UCSD-AML1 (cell line): ENCODE data around the gene EXOSC7.

Experiments used
- DNase-seq: peaks from one replicate; lab custom pipeline; 2025; ENCODE audit not compliant: unreplicated experiment; lab: John Stamatoyannopoulos, UW

Gene EXOSC7

DNA sequence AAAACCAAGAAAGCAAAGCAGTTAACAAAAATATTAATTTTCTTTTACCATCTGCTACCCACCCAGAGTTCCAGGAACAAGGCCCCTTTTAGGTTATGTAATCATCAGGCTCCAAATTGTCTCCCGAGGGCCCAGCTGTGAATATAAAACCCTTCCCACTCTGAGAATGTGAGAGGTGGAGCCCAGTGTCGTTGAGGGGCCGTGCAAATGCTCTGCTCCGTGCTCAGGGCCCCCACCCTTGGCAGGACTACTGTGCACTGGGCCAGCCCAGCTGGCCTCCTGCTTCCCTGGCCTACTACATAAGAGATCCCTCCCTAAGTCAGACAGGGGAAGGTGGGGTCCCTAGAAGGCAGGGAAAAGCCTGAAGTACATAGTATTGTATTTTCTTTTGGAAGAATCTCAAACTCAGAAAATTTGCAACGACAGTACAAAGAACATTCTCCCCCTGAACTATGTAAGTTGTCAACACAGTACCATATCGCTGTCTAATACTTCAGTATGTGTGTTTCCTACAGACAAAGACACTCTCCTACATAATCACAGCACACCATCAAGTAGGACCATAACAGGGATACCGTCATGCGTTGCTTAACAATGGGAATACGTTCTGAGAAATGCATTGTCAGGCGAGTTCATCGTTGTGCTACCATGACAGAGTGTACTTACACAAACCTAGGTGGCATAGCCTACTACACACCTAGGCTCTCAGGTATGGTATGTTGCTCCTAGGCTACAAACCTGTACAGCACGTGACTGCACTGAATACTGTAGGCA lies 45.7 kb downstream of the EXOSC7 start:
- no peak for DNase-seq

DNA sequence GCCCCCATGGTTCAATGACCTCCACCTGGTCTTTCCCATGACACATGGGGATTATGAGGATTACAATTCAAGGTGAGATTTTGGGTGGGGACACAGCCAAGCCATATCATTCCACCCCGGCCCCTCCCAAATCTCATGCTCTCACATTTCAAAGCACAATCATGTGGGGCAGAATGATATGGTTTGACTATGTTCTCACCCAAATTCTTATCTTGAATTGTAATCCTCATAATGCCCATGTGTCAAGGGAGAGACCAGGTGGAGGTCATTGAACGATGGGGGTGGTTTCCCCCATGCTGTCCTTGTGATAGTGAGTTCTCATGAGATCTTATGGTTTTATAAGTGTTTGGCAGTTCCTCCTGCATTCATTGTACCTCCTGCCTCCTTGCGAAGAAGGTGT lies 47.6 kb downstream of the EXOSC7 start:
- DNase-seq = no peak

DNA sequence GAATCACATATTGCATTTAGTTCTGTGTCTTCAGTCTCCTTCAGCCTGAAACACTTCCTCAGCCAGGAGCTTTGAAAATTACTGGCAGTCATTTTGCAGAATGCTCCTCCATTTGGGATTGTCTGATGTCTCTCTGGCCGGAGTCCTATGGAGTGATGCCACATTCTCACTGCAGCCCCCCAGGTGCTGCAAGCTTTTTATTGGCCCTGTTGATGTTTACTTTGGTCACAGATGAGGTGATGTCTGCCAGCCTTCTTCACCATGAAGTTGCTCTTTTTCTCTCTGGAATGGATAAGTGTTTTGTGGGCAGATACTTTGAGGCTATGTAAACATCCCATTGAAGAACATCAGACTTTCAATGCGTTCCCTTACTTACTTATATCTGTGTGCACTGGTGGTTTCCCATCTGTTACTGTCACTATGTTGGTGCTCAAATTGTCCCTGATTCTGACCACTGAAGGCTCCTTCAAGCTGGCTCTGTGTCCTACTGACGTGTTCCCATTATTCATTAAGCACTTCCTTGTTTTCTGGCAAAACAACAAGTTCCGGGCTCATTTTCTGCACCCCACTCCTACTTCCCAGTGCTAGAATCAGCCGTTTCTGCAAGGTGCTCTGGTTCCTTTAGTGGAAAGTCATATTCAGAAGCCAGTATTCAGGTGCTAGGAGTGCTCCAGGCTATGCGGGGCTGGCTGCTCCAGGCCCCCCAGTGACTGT lies 48.7 kb downstream of the EXOSC7 start:
- DNase-seq = no peak

DNA sequence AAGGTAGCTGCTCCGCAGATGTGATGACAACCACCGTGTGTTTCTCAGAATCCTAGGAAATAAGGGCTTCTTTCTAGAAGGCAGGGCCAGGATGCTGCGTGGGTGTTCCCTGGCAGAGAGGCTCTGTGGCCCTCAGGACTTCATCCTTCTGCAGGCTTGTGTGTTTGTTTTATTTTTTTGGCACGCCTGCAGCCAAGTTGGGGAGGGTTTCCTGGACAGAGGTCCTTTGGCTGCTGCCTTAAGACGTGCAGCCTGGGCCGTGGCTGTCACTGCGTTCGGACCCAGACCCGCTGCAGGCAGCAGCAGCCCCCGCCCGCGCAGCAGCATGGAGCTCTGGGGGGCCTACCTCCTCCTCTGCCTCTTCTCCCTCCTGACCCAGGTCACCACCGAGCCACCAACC lies 50.0 kb downstream of the EXOSC7 start, which contains the start of gene CLEC3B:
Gene CLEC3B (plus strand): TSS at position 266 of the 400 bp plus-strand sequence. CDS start 60 bp downstream, at position 326.
- DNase-seq = no peak

DNA sequence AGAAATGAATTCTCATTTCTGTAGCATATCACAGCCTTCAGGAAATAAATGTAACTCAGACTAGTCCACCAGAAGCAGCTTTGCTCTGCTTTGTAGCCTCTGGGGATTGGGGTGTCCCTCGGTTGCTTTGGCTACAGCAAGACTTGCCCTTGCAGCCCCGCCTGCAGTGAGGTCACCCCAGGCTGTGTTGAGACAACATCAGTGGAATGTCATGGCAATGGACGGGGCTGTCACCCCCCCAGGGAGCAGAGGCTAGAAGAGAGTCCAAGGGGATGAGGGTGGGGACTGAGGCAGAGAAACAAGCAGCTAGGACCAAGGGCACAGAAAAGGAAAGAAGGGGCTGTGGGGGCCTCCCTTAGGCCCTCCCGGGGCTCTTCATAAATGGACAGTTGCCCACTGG lies 50.9 kb downstream of the EXOSC7 start:
- no peak for DNase-seq

DNA sequence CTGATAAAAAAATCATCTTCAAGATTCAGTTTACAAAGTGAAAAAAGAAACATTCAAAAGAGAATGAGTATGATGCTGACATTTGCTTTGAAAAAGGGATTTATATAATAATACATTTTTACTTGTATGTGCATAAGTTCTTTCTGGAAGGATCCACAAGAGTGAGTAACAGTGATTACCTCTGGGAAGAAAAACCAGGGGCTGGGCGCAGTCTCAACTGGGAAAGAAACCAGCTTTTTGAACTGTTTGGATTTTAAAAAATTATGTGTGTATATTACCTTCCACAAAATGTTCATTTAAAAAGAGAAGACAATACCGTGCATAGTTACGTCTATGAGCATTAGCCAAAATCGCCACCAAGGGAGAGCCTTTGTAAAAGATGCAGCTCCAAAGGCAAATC lies 51.4 kb downstream of the EXOSC7 start:
- DNase-seq = no peak

DNA sequence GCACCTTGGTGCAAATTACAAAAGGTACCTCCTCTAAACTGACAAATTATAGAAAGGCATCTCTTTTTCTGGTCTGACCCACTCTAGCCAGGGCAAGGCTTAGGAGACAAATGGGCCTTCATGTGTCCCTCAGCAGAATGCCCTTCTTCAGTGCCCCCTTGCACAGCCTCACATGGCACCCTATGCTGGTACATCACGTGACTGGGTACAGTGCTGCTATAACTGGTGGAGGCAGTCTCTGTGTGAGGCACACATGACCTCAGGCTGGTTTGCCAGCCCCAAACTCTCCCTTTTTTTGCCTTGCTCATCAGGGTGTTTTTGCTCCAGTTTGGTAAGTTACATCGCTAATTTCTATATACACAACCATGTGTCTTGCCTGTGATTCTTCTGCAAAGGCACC lies 53.2 kb downstream of the EXOSC7 start:
- DNase-seq = no peak

DNA sequence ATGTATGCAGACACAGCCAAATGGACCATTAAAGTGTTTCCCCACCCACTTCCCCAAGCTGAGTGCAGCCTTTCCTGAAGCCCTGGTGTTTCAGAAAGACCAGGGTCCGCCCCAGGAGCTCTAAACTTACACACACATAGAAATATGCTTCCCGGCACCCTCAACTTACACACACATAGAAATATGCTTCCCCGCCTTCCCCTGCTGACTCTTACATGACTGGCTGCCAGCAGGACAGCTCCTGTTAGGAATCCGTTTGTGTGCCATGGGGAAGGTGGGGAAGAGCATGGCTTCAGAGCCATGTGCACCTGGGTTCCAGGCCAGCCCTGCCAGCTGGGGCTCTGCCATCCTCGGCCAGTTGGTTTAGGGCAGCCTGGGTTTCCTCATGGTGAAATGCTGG lies 53.6 kb downstream of the EXOSC7 start:
- no peak for DNase-seq

DNA sequence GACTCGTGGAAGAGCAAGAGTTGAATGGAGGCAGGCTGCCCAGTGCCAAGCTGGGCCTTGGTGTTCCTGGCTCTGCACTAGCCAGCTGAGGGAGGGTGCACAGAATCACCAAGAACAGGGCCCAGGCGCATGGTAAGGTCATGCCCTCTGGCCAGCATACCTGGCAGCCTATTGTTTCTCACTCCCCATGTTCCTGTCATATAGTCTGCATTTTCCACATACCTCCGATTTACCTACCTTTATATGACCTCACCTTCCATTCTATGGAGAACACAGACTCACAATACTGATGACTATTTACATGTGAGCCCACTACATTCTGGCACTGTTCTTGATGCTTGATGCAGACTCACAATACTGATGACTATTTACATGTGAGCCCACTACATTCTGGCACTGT lies 55.5 kb downstream of the EXOSC7 start:
- DNase-seq = no peak

DNA sequence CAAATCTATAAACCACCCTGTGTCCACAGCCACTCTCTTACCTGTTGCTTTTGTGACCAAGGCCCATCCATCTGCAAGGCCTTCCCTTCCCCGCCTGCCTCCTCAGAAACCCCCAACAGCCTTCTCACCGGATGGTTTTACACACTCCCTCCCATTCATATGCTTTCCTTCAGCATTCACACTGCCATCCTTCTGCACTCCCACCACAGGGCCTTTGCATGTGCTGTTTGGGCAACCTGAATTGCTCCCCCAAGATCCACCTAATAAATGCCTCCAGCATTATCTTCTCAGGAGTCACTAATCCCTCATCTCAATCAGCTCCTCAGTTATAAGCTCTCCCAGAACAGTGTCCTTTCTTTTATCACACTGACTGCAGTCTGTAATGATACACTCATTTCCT lies 56.1 kb downstream of the EXOSC7 start:
- DNase-seq = no peak

DNA sequence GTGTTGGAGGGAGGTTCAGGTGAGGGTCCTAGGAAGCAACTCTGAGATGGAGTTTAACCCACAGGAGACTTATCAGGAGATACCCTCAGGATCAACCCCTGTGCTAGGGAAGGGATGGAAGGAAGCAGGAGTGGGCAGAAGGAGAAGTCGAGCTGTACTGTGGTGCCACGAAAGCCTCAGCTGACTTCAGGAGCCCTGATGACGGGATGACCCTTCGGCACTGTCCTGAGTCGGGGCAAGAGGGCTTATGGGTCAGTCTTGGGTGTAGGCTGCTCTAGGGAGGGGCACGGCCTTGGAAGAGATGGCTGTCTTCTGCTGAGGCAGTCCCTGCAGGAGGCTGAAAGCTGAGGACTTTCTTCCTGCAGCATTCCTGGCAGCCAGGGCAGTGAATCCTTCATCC lies 57.7 kb downstream of the EXOSC7 start:
- DNase-seq = no peak

DNA sequence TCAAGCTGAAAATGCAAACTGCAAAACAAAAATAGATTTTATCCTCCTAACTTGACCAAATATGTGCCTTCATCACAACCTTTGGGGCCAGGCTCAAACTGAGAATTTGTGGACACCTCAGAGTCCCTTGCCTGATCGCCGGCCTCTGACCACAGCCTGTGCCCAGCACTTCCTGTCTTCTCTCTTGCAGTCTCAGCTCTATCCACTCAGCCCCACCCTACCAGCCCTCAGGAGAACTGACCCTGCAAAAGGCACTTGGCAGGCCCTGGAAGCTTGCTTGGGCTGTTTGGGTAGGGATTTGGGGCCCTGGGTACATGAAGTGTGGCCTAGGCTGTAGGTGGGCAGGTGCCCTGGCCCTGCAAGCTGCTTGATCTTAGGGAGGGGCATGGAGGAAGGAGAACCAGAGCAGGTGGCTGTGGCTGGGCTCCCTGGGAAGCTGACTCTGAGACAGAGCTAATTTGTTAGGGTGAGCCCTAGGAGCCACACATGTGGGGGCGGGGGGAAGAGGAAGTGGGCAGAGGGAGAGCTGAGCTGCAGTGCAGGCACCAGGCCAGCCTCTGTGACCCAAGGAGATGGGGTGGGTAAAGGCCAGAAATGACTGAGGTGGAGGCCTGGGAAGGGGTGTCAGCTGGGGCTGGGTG lies 58.7 kb downstream of the EXOSC7 start:
- peak; percentile 79 for DNase-seq

DNA sequence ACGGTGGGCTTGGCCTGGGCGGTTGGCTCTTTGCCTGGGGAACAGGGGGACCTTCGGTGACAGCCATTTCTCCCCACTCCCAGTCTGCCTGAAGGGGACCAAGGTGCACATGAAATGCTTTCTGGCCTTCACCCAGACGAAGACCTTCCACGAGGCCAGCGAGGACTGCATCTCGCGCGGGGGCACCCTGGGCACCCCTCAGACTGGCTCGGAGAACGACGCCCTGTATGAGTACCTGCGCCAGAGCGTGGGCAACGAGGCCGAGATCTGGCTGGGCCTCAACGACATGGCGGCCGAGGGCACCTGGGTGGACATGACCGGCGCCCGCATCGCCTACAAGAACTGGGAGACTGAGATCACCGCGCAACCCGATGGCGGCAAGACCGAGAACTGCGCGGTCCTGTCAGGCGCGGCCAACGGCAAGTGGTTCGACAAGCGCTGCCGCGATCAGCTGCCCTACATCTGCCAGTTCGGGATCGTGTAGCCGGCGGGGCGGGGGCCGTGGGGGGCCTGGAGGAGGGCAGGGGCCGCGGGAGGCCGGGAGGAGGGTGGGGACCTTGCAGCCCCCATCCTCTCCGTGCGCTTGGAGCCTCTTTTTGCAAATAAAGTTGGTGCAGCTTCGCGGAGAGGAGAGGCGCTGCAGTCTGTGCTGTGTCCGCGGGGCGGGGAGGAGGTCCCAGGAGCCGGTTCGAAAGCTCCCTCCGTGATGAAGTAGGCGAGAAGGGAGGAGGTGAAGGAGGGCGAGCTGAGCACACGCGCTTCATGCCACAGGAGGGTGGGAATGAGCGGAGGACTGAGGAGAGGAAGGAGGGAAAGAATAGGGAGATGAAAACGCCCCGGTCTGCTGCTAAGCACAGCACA lies 59.6 kb downstream of the EXOSC7 start:
- DNase-seq = no peak

DNA sequence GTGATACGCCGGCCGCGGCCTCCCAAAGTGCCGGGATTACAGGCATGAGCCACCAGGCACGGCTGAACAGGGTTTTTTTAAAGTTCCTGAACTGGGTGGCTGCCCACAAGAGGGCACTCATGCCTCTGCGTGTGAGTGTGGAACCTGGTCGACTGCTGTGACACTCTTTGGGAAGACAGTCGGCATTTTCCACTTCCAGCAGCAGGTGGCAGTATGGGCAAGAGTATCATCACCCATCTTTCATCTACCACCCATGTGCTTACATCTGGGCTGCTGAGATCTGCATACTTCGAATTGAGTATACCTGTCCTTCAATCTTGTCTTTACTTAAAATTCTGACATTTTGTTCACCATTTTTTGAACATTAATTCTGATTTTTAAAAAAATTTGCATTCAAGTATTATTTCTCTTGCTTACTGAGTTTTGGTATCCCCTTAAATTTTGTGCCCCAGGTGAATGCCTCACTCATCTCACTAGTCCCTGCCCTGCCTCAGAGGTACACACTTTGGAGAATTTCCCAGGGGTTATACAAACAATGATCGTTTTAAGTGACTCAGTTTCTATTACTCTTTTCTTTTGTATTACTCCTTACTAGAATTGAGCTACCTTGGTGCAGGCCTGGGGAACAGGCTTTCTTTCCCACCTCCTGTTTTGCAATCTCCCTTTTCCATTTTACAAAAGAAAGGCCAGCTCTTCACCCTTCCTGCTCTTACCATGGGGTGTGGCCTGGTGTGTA lies 61.8 kb downstream of the EXOSC7 start:
- DNase-seq = peak; percentile 89

DNA sequence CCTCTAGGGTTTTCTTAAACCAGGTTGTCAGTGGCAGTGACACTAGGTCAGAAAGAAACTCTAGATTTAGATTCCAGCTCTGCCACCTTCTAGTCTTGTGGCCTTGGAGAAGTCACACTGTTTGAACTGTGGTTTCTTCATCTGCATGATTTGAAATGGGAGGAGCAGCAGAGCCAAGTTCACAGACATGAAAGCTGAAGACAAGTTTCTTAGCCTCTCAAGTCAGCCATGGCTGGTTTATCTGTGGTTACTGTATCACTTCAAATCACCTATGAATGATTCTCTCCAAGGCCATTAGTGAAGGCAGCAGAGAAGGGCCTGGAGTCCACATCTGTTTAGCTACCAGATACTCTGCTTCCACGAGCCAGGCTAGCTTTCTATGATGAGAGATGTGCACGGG lies 65.6 kb downstream of the EXOSC7 start:
- no peak for DNase-seq

DNA sequence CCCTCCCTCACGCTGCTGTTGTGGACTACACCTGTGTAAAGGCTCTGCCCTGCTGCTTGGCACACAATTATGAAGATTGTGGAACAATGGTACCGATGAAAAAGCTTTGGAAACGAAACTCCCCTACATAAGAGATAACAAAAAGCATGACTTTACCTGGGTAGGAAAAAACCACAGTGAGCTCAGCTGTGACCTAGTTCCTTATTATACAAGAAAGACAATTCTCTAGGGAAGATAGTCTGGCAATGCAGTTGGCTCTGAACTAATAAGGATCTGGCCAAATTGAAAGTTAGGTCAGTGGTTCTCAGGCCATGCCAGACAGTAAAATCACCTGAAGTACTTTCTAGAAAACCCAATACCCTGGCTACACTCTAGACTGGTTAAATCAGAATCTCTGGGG lies 66.1 kb downstream of the EXOSC7 start:
- no peak for DNase-seq

DNA sequence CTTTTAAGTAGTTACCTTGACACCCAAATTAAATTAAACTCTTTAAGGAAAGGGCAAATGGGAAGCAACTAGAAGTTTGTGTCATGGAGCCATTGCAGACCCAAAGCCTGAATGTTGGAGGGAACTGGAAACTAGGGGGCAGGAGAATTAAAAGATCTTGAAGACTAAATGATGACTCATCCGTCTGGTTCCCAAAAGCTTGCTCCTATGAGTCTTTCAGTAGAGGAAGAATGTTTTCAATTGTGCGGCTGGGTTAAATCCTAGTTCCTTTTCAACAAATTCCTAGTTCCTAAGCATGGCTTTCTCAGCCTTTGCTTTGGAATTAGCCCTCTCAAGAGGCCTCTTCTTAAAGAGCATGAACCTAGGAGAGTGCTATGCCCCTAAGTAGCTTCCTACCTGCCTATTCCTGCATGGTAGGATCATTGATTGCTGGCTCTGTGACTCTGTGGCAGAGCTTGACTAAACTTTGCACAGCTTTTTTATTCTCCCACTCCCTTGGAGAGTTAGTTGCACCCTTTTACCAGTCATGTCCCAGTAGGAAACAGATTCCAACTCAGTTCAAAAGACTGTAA lies 67.8 kb downstream of the EXOSC7 start:
- DNase-seq = no peak

DNA sequence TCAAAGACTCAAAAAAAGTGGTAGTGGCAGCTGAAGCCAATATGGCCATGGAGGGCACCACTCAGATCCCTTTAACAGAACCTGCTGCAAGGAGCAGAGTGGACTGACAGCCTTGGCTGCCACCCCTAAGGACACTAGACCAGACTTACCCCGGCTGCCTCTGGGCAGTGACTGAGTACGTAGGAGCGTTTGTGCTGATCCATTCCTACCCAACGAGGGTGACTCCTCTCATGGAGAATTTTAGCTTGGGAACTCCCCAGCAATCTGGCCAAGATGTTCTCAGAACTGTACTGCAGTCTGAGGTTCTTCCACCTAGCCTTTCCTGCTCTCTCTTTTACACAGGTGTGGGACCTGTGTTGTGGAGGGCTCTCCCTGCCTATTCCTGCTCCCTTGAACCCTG lies 72.2 kb downstream of the EXOSC7 start:
- DNase-seq = no peak

DNA sequence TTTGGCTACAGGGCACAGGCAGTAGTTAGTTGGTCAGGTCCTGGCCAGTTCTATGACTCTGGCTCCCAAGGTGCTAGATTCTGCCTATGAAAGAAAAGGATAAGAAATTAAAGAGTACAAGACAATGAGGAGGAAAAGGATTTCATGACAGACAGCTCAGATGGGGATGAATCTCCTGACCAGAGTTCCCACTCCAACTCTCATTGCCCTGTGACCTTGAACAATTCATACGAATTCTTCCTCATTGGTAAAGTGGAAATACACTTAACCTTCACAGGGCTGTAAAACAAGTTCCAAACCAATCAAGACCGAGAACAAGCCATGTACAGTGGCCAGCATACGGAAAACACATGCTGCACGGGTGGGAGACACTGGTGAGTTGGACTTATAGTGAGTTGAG lies 73.8 kb downstream of the EXOSC7 start:
- DNase-seq = no peak

DNA sequence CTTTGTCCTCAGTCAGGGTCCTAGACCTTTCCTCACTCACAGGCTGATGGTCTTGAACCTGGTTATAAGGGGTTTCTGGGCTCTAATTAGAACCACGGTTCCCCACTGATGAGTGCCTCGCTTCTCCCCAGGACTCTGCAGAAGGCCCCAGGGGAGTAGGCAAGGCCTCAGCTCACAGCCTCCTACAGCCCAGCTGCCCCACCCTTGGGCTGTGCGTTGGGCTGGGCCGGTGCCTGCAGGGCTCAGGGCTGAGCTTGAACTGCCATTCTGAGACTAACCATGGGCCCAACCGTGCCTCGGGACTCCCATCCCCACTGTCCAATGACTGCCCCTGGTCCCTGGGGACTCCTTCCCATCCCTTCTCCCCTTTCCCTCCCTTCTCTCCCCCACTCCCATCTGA lies 75.6 kb downstream of the EXOSC7 start:
- no peak for DNase-seq
